GM12878 (cell line): ENCODE measurements around the gene INF2. TPM values are rescaled to one million over a fixed set of nuclear protein-coding genes. Genes with fewer than 3 reads are reported as not detected.

Source experiments
- CBX3 ChIP-seq: fragments of 200-600 bp; sonication (generic); IDR thresholded peaks from 2 replicates; pipeline ENCODE4 v1.6.1; 2016; ENCODE audit warnings: low read depth, borderline replicate concordance
- EED ChIP-seq: sonication (generic); IDR thresholded peaks from 2 replicates; pipeline ENCODE4 v1.6.1; 2016; ENCODE audit warnings: antibody characterized with exemption, low read depth
- HCFC1 ChIP-seq: fragments of 150-350 bp; IDR thresholded peaks from 2 replicates; pipeline ENCODE4 v1.6.1; 2014; ENCODE audit warnings: low read length
- NFXL1 ChIP-seq: fragments of 450-650 bp; IDR thresholded peaks from 2 replicates; pipeline ENCODE4 v1.6.1; 2017; ENCODE audit warnings: antibody characterized with exemption, mild to moderate bottlenecking, borderline replicate concordance
- PAX8 ChIP-seq: fragments of 450-650 bp; IDR thresholded peaks from 2 replicates; pipeline ENCODE4 v1.6.1; 2017; ENCODE audit warnings: mild to moderate bottlenecking, moderate library complexity
- RBBP5 ChIP-seq: fragments of 200-600 bp; sonication (generic); conservative IDR thresholded peaks from 2 replicates; pipeline ENCODE4 v1.6.1; 2016
- WRNIP1 ChIP-seq: IDR thresholded peaks from 2 replicates; pipeline ENCODE4 v1.6.1; 2011; ENCODE audit warnings: low read depth, low read length, improper control_type of control experiment, borderline replicate concordance
- YBX1 ChIP-seq: fragments of 450-650 bp; IDR thresholded peaks from 2 replicates; pipeline ENCODE4 v1.6.1; 2016; ENCODE audit warnings: antibody characterized with exemption
- ZBTB33 ChIP-seq: fragments of 450-650 bp; IDR thresholded peaks from 2 replicates; pipeline ENCODE4 v1.6.1; 2017; ENCODE audit warnings: mild to moderate bottlenecking
- polyA plus RNA-seq, 11 experiments: library from polyadenylated mRNA; depleted of rRNA in 4 of 11; unstranded in 6 of 11; stranded (reverse) in 5 of 11; fragments of >200 nt; fragmentation: Nextera tagmentation in 4 of 11; fragmentation: Illumina TruSeq in 1 of 11; extraction: Ambion mirVana in 4 of 11; extraction: Trizol in 1 of 11; gene quantifications; 1 replicate in 1 of 11; 2 replicates in 10 of 11; pipeline versions ENCODE4 v1.2.1 to v1.2.3, GENCODE V29; 2011 to 2016; ENCODE audit warnings: inconsistent platforms in 2 of 11, missing spikeins in 2 of 11, low read depth in 1 of 11
- total RNA-seq, 4 experiments: library from RNA; depleted of rRNA in 3 of 4; stranded (reverse); fragments of >200 nt in 3 of 4; fragmentation: Illumina TruSeq in 1 of 4; extraction: Trizol in 1 of 4; gene quantifications; 2 replicates each; pipeline versions ENCODE4 v1.2.1 to v1.2.3, GENCODE V29; 2013 to 2021
- TF ChIP-seq, protein P1 (sequence below): fragments of 450-650 bp; IDR thresholded peaks from 2 replicates; pipeline ENCODE4 v1.6.1; 2016; ENCODE audit warnings: mild to moderate bottlenecking, moderate library complexity, borderline replicate concordance

The INF2 gene
- total and polyA plus RNA-seq, 10 of the 15 experiments (the other 5 are each of a cell fraction or from before 2014, with no cell fraction given) = 0.72 to 43.2 (median 8.3) TPM

DNA sequence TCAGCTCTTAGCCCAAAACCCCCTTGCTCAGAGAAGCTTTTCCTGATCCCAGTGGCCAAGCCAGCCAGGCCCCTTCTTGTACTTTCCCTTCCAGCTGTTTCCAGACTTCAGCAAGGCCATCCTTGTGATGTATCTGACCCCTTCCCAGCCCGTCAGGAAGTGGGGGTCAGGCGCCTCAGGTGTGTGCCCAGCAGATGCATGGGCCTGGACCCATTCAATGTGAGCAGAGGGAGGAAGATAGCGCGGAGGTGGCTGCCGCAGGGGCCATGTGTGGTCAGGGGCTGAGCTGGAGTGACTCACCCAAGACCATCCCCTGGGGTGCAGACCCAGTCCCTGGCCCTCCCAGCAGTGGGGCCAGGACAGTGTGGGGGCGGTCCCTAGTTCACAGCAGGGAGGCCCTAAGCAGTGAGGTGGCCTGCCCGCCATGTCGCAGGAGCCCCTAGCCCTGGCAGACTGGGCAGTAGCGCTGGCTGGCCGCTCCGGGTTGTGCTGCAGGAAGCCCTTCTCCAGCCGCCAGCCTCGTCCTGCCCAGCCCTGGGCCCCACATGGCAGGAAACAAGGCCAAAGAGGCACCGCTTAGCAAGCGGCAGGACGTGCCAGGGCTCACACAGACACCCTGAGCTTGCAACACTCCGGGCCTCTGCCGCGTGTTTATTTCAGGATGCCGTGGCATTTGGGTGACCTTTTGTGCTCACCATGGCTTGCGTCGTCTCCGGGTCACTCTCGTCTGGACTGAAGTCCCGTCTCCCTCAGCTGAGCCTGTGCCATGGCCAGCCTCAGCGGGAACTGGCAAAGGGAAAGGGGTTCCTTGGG lies 46.6 kb downstream of the INF2 start (continued):
- no peak for TF ChIP-seq ZBTB33
- no peak for TF ChIP-seq HCFC1
- TF ChIP-seq PAX8 = no peak
- no peak for TF ChIP-seq CBX3
- TF ChIP-seq RBBP5 = no peak
- TF ChIP-seq NFXL1 = no peak
- no peak for TF ChIP-seq EED
- no peak for TF ChIP-seq YBX1
- TF ChIP-seq, protein P1, sequence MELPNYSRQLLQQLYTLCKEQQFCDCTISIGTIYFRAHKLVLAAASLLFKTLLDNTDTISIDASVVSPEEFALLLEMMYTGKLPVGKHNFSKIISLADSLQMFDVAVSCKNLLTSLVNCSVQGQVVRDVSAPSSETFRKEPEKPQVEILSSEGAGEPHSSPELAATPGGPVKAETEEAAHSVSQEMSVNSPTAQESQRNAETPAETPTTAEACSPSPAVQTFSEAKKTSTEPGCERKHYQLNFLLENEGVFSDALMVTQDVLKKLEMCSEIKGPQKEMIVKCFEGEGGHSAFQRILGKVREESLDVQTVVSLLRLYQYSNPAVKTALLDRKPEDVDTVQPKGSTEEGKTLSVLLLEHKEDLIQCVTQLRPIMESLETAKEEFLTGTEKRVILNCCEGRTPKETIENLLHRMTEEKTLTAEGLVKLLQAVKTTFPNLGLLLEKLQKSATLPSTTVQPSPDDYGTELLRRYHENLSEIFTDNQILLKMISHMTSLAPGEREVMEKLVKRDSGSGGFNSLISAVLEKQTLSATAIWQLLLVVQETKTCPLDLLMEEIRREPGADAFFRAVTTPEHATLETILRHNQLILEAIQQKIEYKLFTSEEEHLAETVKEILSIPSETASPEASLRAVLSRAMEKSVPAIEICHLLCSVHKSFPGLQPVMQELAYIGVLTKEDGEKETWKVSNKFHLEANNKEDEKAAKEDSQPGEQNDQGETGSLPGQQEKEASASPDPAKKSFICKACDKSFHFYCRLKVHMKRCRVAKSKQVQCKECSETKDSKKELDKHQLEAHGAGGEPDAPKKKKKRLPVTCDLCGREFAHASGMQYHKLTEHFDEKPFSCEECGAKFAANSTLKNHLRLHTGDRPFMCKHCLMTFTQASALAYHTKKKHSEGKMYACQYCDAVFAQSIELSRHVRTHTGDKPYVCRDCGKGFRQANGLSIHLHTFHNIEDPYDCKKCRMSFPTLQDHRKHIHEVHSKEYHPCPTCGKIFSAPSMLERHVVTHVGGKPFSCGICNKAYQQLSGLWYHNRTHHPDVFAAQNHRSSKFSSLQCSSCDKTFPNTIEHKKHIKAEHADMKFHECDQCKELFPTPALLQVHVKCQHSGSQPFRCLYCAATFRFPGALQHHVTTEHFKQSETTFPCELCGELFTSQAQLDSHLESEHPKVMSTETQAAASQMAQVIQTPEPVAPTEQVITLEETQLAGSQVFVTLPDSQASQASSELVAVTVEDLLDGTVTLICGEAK = no peak
- TF ChIP-seq WRNIP1 = no peak
